Measurements from ENCODE around the gene SPO11. TPM values are rescaled to one million over a fixed set of nuclear protein-coding genes. Genes with fewer than 3 reads are reported as not detected.

SPO11 gene
- total and polyA plus RNA-seq, 2 of the 13 experiments (the other 11 are each of a cell fraction or from before 2014, with no cell fraction given): not detected

GRCh38 chr20:57293995-57294394 is 35.6 kb upstream of the SPO11 start (continued):
- TF ChIP-seq, protein P1, sequence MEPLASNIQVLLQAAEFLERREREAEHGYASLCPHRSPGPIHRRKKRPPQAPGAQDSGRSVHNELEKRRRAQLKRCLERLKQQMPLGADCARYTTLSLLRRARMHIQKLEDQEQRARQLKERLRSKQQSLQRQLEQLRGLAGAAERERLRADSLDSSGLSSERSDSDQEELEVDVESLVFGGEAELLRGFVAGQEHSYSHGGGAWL (CRISPR knock-in tag; IDR thresholded peaks at IDR 0.05): no peak
- TF ChIP-seq ZSCAN29 (CRISPR knock-in tag; conservative IDR thresholded peaks at IDR 0.05): no peak
- no peak for TF ChIP-seq TCF12 (IDR thresholded peaks at IDR 0.05)
- TF ChIP-seq TCF12 (CRISPR knock-in tag; IDR thresholded peaks at IDR 0.05): no peak
- no peak for TF ChIP-seq FOXA3 (CRISPR knock-in tag; IDR thresholded peaks at IDR 0.05)
- no peak for TF ChIP-seq ZFP62 (CRISPR knock-in tag; IDR thresholded peaks at IDR 0.05)
- no peak for TF ChIP-seq ZNF501 (CRISPR knock-in tag; IDR thresholded peaks at IDR 0.05)
- TF ChIP-seq NBN (conservative IDR thresholded peaks at IDR 0.05): no peak
- no peak for TF ChIP-seq TOPORS (CRISPR knock-in tag; IDR thresholded peaks at IDR 0.05)
- TF ChIP-seq ZNF646 (CRISPR knock-in tag; IDR thresholded peaks at IDR 0.05): no peak
- no peak for TF ChIP-seq ZNF350 (CRISPR knock-in tag; IDR thresholded peaks at IDR 0.05; ENCODE audit: borderline replicate concordance, low read depth)
- no peak for TF ChIP-seq ZNF839 (CRISPR knock-in tag; IDR thresholded peaks at IDR 0.05; ENCODE audit: borderline replicate concordance)
